ENCODE measurements around the gene AP3M1.

DNA sequence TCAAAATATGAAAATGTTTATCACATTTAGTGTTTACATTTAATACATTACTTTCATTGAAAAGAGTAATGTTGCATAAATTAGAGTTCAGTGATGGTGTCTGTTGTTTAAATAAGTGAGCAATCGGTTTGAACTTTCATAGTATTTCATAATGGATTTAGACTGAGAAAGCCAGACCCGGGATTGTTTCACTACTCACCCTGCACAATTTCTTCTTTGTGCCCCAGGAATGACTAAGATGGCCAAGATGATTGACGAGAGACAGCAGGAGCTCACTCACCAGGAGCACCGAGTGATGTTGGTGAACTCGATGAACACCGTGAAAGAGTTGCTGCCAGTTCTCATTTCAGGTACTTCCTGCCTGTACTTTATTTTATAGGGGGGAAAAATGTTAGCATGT lies 78.1 kb downstream of the AP3M1 start:
- TF ChIP-seq, protein P1, sequence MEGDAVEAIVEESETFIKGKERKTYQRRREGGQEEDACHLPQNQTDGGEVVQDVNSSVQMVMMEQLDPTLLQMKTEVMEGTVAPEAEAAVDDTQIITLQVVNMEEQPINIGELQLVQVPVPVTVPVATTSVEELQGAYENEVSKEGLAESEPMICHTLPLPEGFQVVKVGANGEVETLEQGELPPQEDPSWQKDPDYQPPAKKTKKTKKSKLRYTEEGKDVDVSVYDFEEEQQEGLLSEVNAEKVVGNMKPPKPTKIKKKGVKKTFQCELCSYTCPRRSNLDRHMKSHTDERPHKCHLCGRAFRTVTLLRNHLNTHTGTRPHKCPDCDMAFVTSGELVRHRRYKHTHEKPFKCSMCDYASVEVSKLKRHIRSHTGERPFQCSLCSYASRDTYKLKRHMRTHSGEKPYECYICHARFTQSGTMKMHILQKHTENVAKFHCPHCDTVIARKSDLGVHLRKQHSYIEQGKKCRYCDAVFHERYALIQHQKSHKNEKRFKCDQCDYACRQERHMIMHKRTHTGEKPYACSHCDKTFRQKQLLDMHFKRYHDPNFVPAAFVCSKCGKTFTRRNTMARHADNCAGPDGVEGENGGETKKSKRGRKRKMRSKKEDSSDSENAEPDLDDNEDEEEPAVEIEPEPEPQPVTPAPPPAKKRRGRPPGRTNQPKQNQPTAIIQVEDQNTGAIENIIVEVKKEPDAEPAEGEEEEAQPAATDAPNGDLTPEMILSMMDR (conservative IDR thresholded peaks at IDR 0.05; ENCODE audit: low read length) = no peak
- TF ChIP-seq EZH2phosphoT487 (IDR thresholded peaks at IDR 0.05; ENCODE audit: borderline replicate concordance) = no peak

Measured in Loucy (cell line).